GM19099 (cell line): ENCODE measurements around the gene LGI4.

Experiments
- POLR2A ChIP-seq: IDR thresholded peaks from 3 replicates; pipeline ENCODE4 v1.6.1; 2011; ENCODE audit warnings: low read depth; ENCODE audit not compliant: insufficient read length; ENCODE audit errors: extremely low read depth

The LGI4 gene

DNA sequence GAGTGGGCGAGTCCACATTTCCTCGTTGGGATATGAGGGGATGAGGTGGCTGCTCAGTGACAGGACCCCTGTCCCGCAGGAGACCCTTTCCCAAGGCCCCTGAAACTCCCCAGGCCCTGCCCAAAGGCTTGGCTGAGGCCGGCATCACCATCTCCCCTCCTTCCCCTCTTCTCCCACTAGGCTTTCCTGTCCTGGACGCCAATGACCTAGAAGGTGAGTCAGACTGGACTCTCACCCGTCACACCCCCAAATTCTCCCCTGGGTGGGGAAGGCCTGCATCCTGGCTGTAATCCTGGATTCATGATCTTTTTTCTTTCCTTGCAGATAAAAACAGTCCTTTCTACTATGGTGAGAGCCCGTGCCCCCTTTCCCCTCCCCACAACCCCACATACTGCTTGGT lies 14.0 kb downstream of the LGI4 start:
- TF ChIP-seq POLR2A = no peak

DNA sequence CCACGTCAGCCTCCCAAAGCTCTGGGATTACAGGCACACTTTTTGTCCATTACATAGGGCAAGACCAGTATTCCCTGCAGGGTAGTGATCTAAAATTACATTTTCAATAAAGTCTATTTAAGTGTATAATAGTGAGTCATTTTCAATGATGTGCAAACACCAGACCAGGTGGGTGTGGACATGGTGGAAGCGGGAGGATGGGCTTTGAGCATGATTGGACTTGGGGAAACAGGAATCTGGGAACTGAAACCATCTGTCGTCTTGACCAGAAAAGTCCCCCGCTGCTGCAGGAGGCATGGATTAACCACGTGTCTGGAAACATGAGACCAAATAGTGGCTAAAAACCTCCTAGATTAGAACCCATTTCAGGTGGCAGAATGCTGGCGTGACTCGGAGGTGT lies 14.4 kb downstream of the LGI4 start:
- TF ChIP-seq POLR2A = no peak

DNA sequence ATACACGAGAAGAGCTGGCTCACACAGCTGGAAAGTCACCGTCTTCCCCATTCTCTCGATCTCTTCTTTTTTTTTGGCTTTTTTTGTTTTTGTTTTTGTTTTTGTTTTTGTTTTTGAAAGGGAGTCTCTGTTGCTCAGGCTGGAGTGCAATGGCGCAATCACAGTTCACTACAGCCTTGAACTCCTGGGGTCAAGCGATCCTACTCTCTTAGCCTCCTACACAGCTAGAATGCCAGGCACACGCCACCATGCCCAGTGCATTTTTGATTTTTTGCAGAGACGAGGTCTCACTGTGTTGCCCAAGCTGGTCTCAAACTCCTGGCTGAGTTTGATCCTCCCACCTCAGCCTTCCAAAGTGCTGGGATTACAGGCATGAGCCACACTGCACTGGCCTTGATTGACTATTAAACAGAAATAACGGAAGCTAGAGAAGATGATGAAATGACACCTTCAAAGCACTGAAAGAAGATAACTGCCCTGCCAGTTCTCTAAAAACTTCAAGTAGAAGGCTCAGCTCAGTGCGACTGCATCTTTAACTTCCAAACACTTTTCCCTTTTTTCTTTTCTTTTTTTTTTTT lies 15.2 kb downstream of the LGI4 start:
- no peak for TF ChIP-seq POLR2A

DNA sequence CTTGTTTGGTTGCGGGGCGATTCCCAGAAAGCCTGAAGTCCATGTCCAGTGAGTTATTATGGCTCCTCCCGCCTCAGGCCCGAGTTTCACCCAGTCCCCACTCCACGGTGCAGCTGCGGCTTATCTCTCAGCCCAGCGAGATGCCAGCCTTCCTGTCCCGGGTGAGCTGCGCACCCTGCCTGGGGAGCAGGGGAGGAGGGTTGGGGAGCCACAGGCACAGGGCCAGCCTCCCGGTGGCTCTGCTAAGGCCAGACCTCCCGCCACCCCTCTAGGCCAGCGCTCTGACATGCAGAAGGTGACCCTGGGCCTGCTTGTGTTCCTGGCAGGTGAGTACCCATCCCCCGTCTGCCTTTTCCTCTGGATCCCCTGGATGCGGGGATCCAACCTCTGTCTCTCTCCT lies 15.8 kb downstream of the LGI4 start:
- TF ChIP-seq POLR2A = no peak

DNA sequence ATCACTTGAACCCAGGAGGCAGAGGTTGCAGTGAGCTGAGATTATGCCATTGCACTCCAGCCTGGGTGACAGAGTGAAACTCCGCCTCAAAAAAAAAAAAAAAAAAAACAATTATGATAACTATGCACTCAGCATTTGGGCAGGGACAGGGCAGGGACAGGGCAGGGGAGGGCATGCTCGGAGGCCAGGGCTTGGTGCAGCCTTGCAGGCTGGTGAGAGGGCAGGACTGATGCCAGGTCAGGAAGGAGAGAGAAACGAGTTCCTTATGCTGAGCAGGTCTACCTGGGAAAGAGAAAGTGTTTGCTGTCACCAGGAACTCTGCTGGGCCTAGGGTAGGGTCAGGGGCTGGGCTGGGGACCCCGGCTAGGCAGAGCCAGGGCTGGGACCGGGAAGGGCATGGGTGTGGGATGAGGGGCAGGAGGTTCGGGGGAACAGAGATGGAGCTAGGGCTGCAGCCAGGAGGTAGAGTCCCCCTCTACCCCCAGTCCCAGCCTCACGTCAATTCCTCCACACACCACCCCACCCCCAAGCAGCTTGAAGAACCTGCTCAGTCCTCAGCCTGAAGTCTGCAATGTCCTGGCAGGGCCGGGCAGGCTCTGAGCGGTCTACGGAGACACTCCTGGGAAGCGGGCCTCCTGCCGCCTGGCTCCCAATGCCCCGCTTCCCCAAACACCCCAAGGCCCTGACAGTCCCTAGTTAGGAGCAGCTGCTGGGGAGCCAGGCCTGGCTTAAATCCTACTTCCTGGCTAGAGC lies 16.4 kb downstream of the LGI4 start:
- no peak for TF ChIP-seq POLR2A

DNA sequence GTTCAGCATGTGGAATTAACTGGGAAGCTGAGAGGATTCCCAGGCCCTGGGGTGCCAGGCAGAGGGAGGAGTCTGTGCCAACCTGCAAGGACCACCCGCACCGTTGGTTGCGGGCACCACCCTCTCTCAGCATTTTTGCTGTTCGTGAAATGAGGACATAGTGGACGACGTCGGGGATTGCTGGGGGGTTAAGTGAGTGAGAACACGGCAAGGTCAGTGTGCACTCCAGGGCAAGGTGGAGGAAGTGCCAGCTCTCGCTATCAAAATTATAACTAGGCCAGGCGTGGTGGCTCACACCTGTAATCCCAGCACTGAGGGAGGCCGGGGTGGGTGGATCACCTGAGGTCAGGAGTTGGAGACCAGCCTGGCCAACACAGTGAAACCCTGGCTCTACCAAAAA lies 17.1 kb downstream of the LGI4 start:
- TF ChIP-seq POLR2A = no peak

DNA sequence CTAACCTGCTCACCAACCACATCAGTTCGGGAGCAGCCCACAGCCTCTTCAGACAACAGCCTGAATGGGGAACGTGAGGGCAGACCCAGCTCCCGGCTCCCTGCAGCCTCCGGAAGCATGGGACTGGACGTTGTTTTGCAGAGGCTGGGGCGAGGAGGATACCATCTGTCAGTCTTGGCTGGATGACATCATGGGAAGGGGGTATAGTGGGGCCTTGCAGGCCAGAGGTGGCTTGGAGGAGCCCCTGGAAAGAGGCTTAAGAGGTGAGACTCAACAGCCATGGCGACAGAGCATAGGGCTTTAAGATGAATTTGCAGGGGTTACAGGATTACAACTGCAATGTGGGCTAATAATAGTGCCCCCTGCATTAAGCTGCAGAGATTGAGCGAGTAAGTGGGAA lies 17.7 kb downstream of the LGI4 start:
- no peak for TF ChIP-seq POLR2A

DNA sequence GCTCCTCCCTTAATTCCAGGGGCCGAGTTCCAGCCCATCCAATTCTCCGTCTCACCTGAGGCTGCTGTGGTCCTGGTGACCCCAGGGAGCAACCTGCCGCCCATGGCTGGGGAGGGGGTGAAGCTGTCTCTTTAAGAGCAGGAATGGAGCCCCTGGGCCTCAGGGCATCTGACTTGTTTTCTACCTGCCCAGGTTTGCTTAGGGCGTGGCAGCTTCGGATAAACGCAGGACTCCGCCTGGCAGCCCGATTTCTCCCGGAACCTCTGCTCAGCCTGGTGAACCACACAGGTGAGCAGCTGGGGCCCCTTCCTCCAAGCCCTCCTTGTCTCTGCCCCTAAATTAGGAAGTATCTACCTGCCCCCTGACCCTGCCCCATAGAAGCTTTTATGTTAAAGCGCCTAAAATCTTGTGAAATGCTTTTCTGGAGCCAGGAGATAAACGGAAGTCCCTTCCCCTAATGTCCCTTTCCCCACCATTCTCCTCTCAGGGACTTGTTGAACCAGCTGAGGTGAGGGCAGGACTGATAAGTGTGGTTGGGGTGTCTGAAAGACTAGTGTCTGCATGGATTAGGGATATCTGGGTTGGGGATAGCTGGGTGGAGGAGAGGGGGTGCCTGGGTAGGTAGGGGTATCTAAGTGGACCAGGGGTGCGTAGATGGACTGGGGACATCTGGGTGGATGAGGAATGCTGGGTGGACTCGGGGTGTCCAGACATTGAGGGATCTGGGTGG lies 18.6 kb downstream of the LGI4 start:
- no peak for TF ChIP-seq POLR2A

DNA sequence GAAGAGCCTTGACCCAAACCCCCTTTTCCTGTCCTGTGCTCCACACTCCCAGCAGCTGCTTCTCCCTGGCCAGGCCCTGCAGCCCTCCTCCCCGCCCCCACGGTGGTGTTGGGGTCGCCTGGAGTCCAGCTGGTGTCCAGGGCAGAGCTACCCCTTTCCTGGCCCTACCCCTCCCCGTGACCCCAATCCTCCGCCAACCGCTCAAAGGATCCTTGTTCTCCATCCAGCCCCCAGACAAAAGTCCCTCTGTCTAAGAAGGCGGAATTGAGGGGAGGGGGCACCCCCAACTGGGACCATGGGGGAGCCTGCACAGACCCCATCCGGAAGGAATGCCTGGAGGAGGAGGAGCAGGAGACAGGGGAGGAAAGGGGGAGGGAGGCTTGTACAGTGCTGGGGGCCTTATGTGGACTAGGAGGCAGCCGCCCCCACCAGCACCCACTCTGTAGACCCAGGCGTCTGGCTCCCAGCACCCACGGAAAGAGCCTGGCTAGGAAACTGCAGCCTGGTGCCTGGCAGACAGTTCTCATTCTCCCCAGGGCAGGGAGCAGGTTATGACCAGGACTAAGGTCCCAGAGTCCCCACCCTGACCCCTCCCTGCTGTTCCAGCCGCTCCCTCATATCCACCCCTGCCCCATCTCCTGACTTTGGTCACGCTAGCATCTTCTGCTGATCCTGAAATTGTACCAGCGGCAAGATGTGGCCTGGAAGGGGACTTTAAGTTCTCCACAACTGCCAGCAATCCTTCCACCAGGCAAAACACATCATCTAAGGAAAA lies 19.5 kb downstream of the LGI4 start, which contains the start of gene FXYD3:
Gene FXYD3, plus strand, starts transcription at position 647 of the 775 bp plus-strand sequence. CDS start 3,554 bp downstream, outside the sequence.
- TF ChIP-seq POLR2A = no peak

DNA sequence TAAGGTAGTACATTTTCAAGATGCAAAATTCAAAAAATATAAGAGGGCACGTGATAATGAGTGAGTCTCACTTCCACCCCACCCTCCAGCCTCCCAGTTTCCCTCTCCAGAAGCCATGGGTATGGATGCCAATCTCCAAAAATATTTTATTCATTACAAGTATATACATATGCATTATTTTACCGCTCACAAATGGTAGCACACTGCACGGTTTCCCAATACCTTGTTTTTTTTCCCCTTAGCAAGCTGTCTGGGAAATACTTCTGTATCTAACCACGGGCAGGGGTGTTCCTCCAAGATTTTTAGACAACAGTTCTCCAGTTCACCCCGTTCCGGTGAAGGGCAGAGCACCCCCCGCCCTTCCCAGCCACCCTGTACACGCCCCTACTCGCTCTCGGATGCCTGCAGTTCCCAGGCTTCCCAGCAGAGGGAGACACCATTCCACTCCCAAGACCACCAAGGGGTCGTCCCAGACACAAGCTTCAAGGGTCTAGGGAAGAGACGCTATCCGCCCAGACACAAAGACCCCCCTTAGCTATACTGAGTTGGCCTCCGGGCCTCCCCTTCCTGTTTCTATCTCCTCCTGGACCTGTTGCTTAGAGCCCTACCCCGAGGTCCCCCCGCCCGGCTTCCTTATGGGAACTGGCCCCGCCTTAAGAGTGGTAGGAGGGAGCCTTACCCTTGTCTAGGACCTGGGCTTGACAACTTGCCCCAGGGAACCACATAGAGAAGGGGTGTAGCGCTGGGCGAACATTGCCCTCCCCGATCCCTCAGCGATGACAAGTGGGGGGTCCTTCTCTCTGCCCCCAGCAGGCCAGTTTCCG lies 20.3 kb downstream of the LGI4 start:
- TF ChIP-seq POLR2A = no peak

DNA sequence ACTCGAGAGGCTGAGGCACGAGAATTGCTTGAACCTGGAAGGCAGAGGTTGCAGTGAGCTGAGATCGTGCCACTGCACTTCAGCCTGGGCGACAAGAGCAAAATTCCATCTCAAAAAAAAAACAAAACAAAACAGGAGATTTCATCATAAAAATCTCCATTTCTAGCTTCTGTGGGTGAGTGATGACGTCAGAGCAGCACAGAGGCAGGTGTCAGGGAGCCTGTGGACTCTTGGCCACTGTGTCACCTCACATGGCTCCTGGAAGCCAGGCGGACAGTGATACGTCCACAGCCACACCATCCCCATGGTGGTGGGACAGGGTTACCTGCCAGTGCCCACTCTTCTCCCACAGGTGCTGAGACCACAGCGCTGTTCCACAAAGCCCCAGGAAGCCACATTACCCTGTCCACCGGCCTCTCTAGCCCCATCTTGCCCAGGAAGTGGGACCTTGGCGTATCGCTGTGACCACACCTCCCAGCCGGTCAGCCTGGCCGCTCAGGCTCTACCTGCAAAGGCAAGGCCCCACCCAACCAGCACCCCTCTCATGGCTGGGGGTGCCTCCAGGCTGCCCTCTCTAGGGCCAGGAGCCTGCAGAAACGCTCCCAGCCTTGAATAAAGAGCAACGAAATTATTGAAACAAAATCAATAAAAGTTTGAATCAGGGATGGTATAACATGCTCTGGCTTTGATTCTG lies 21.7 kb downstream of the LGI4 start:
- TF ChIP-seq POLR2A = no peak

DNA sequence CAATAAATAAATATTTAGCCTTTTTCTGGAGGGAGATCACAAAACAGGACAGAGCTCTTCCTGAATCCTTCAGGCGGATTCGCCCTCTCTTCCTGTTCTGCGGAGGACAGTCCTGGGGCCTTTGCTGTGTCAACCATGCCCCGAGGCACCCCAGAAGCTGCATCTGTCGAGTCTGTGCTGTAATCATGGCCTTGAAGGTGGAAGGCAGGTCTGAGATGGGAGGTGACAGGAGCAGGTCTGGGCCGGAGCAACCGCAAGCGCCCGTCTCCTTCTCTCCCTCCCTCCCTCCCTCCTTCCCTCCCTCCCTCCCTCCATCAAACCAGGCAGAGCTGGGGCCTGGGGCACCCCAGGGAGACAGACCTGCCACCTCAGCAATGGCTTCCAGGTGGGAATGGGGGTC lies 23.9 kb downstream of the LGI4 start:
- no peak for TF ChIP-seq POLR2A

DNA sequence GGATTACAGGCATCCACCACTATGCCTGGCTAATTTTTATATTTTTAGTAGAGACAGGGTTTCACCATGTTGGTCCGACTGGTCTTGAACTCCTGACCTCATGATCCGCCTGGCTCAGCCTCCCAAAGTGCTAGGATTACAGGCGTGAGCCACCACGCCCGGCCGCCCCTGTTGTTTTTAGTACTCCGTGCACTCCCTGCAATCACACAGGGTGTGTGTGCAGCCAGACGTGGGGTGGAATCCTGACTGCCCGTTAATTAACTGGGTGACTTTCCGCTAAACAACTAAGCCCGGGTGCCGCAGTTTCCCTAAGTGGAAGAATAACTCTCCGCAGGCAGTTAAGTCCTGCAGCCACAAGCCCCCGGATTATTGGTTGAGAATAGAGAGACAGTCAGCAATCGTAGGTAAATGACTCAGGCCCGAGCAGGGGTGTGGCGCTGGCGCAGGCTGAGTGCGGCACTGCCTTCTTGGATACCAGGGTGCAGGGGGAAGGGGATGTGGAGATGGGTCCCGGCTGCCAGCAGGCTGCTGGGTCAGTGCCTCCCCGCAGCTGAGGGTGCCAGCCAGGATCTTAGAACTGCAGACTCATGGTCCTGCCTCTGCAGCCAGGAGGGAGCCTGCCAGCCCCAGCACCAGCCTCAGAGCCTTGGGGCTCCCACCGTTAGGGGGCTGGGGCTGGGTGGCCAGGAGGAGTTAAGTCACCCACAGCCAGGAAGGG lies 25.3 kb downstream of the LGI4 start:
- TF ChIP-seq POLR2A = no peak
